K562 (cell line): ENCODE results near the gene HSPA1L. TPM values are rescaled to one million over a fixed set of nuclear protein-coding genes. Genes with fewer than 3 reads are reported as not detected.

Experiments used
- ATAC-seq: fragments of 200-7000 bp; cut with Tn5 transposase; 3 replicates; pipeline ENCODE4 v1.9.1; 2020; ENCODE audit warnings: moderate library complexity
- BruUV-seq: library from RNA; stranded (reverse); fragments of 400-500 nt; replicated peaks from 2 replicates; lab custom pipeline; 2021; lab: Mats Ljungman, UMichigan
- CTCF ChIA-PET: fragments of 300-600 bp; formaldehyde crosslinking; extraction: SDS; loops from one replicate; lab custom pipeline; 2021; ENCODE audit warnings: low intra/inter-chr PET ratio; lab: Yijun Ruan, JAX
- POLR2A ChIA-PET: fragments of 300-600, 350-650 bp; sonication (Branson Sonifier 250); formaldehyde crosslinking; extraction: SDS; loops from one replicate; lab custom pipeline; 2021; ENCODE audit warnings: antibody characterized with exemption, inconsistent platforms; lab: Yijun Ruan, JAX
- DNase-seq, 4 experiments: peaks; one replicate each; pipeline versions ENCODE4 v3.0.0 to v3.0.0-alpha.2; 2011 to 2018; ENCODE audit warnings: low spot score in 3 of 4, mixed read lengths in 3 of 4; ENCODE audit errors: extremely low read depth in 1 of 4
- FAIRE-seq: peaks from 2 replicates; lab custom pipeline; 2011; peaks lifted over from hg19 to GRCh38; lab: Jason Lieb, UNC
- H2AFZ ChIP-seq: 2 replicates; pipeline ENCODE4 v1.6.0; 2011; ENCODE audit warnings: low read depth, low read length, control low read depth, inconsistent platforms
- H3K27ac ChIP-seq: fragments of 200-600 bp; 3 replicates; pipeline ENCODE4 v1.8.0; 2011; ENCODE audit warnings: low read depth, mild to moderate bottlenecking, control low read depth, inconsistent platforms, low read length, moderate library complexity, mixed read lengths; ENCODE audit errors: extremely low read depth
- H3K27me3 ChIP-seq, 2 experiments: fragments of 300-600 bp in 1 of 2; 2 replicates in 1 of 2; 3 replicates in 1 of 2; pipeline versions ENCODE4 v1.6.0 to v1.8.0; 2011; ENCODE audit warnings: inconsistent platforms in 2 of 2, low read length in 2 of 2, mild to moderate bottlenecking in 1 of 2, mixed read lengths in 1 of 2, moderate library complexity in 1 of 2; ENCODE audit not compliant: control insufficient read depth in 2 of 2, insufficient read depth in 2 of 2
- H3K36me3 ChIP-seq: fragments of 300-600 bp; 3 replicates; pipeline ENCODE4 v1.8.0; 2011; ENCODE audit warnings: mild to moderate bottlenecking, low read length, inconsistent platforms; ENCODE audit not compliant: control insufficient read depth, insufficient read depth
- H3K4me1 ChIP-seq, 2 experiments: fragments of 200-600 bp in 1 of 2; replicated peaks in 1 of 2; 2 replicates in 1 of 2; 3 replicates in 1 of 2; pipeline versions ENCODE4 v1.5.1 to v1.8.0; 2011; ENCODE audit warnings: inconsistent platforms in 2 of 2, low read length in 2 of 2, mild to moderate bottlenecking in 1 of 2, mixed read lengths in 1 of 2, moderate library complexity in 1 of 2; ENCODE audit not compliant: control insufficient read depth in 2 of 2, insufficient read depth in 2 of 2
- H3K4me2 ChIP-seq: 2 replicates; pipeline ENCODE4 v1.6.1; 2011; ENCODE audit warnings: low read length, control low read depth, inconsistent platforms, mixed read lengths; ENCODE audit not compliant: insufficient read depth
- H3K4me3 ChIP-seq: fragments of 200-600 bp; sonication (generic), shearing (Covaris generic); 2 replicates; pipeline ENCODE4 v1.5.1; 2016; ENCODE audit warnings: control low read depth, inconsistent platforms
- H3K79me2 ChIP-seq: fragments of 200-600 bp; 3 replicates; pipeline ENCODE4 v1.8.0; 2011; ENCODE audit warnings: low read length, inconsistent platforms; ENCODE audit not compliant: control insufficient read depth, insufficient read depth
- H3K9ac ChIP-seq, 2 experiments: 2 replicates each; pipeline versions ENCODE4 v1.6.0 to v1.6.1; 2011; ENCODE audit warnings: low read depth in 2 of 2, low read length in 2 of 2, control low read depth in 1 of 2, inconsistent platforms in 1 of 2, mild to moderate bottlenecking in 1 of 2, mixed read lengths in 1 of 2; ENCODE audit not compliant: insufficient read depth in 1 of 2
- H3K9me1 ChIP-seq: one replicate; pipeline ENCODE4 v1.6.0; 2011; ENCODE audit warnings: inconsistent platforms, mild to moderate bottlenecking, low read length, moderate library complexity; ENCODE audit not compliant: control insufficient read depth, insufficient read depth
- H3K9me3 ChIP-seq: replicated peaks from 2 replicates; pipeline ENCODE4 v1.5.1; 2011; ENCODE audit warnings: low read depth, low read length, inconsistent platforms; ENCODE audit not compliant: control insufficient read depth, insufficient read depth
- H4K20me1 ChIP-seq: replicated peaks from 2 replicates; pipeline ENCODE4 v1.6.1; 2011; ENCODE audit warnings: low read length, inconsistent platforms, mixed read lengths; ENCODE audit not compliant: control insufficient read depth, insufficient read depth
- CHD2 ChIP-seq: IDR thresholded peaks from 2 replicates; pipeline ENCODE4 v1.6.1; 2011; ENCODE audit warnings: low read depth, low read length
- GABPA ChIP-seq: fragments of 200-800 bp; sonication (Bioruptor generic); conservative IDR thresholded peaks from 2 replicates; pipeline ENCODE4 v1.6.1; 2016; ENCODE audit warnings: low read depth, missing genetic modification characterization, missing compliant biosample characterization
- GTF2F1 ChIP-seq: IDR thresholded peaks from 2 replicates; pipeline ENCODE4 v1.6.1; 2011; ENCODE audit warnings: low read depth, low read length, improper control_type of control experiment
- KAT7 ChIP-seq: sonication (generic); formaldehyde crosslinking; IDR thresholded peaks from 2 replicates; pipeline ENCODE4 v1.8.0; 2022; ENCODE audit warnings: missing genetic modification reagents, mild to moderate bottlenecking, borderline replicate concordance
- MTA1 ChIP-seq: fragments of 450-650 bp; IDR thresholded peaks from 2 replicates; pipeline ENCODE4 v1.6.1; 2017; ENCODE audit warnings: borderline replicate concordance
- NELFE ChIP-seq: IDR thresholded peaks from 2 replicates; pipeline ENCODE4 v1.6.1; 2011; ENCODE audit warnings: mild to moderate bottlenecking; ENCODE audit not compliant: insufficient read depth, insufficient read length
- NFIX ChIP-seq: fragments of 250-450 bp; sonication (Bioruptor Pico); IDR thresholded peaks from 2 replicates; pipeline ENCODE4 v1.4.0; 2020; ENCODE audit warnings: low read depth, mild to moderate bottlenecking, moderate library complexity
- RBBP5 ChIP-seq: fragments of 200-600 bp; sonication (generic); IDR thresholded peaks from 2 replicates; pipeline ENCODE4 v1.6.1; 2012; ENCODE audit warnings: borderline replicate concordance, mild to moderate bottlenecking, low read length, control low read depth, inconsistent platforms; ENCODE audit not compliant: insufficient read depth, poor library complexity, severe bottlenecking
- RBM14 ChIP-seq: fragments of 200-400 bp; formaldehyde crosslinking; IDR thresholded peaks from 2 replicates; pipeline ENCODE4 v1.6.1; 2018; ENCODE audit warnings: low read depth, mild to moderate bottlenecking, low read length, moderate library complexity, borderline replicate concordance; ENCODE audit not compliant: insufficient read depth
- SAP30 ChIP-seq: fragments of 200-600 bp; sonication (generic); IDR thresholded peaks from 2 replicates; pipeline ENCODE4 v1.6.1; 2012; ENCODE audit warnings: borderline replicate concordance, low read depth, mild to moderate bottlenecking, moderate library complexity, low read length, control low read depth, inconsistent platforms; ENCODE audit not compliant: insufficient read depth, poor library complexity, severe bottlenecking
- SNIP1 ChIP-seq: fragments of 450-650 bp; IDR thresholded peaks from 2 replicates; pipeline ENCODE4 v1.7.1; 2017; ENCODE audit warnings: low read depth, mild to moderate bottlenecking
- SREBF1 ChIP-seq: fragments of 150-350 bp; IDR thresholded peaks from 2 replicates; pipeline ENCODE4 v1.6.1; 2014; ENCODE audit warnings: antibody characterized with exemption, low read depth, low read length, borderline replicate concordance
- TCF3 ChIP-seq: sonication (generic); formaldehyde crosslinking; IDR thresholded peaks from 2 replicates; pipeline ENCODE4 v1.4.0; 2020; ENCODE audit warnings: mild to moderate bottlenecking, missing genetic modification reagents
- ZBTB7A ChIP-seq: IDR thresholded peaks from 2 replicates; pipeline ENCODE4 v1.6.1; 2011; ENCODE audit warnings: low read depth, mild to moderate bottlenecking, low read length, moderate library complexity, borderline replicate concordance; ENCODE audit not compliant: control insufficient read depth
- ZNF224 ChIP-seq: sonication (generic); formaldehyde crosslinking; IDR thresholded peaks from 2 replicates; pipeline ENCODE4 v1.8.0; 2022; ENCODE audit warnings: mild to moderate bottlenecking, missing genetic modification reagents
- ZSCAN32 ChIP-seq: fragments of 450-650 bp; formaldehyde crosslinking; IDR thresholded peaks from 2 replicates; pipeline ENCODE4 v1.4.0; 2020; ENCODE audit warnings: mild to moderate bottlenecking, moderate library complexity
- WGBS: fragments of 100-300 bp; shearing (Covaris generic); methylation state at CpG from one replicate; pipeline ENCODE4 v1.1.6; 2016; ENCODE audit warnings: low coverage, mixed read lengths; ENCODE audit not compliant: insufficient coverage; ENCODE audit errors: missing lambda C conversion rate; 5-methylcytosine and 5-hydroxymethylcytosine counted together
- in situ Hi-C: fragments of 300-500 bp; cut with MboI; formaldehyde crosslinking; loops from 4 replicates; pipeline ENCODE4 v1.15.0; 2018; ENCODE audit warnings: inconsistent platforms, mixed read lengths
- intact Hi-C: fragments of 100-400 bp; cut with micrococcal nuclease; formaldehyde crosslinking; loops from 2 replicates; pipeline ENCODE4 v1.14.2; 2022
- polyA plus RNA-seq, 8 experiments: library from polyadenylated mRNA; depleted of rRNA in 4 of 8; stranded (reverse) in 5 of 8; unstranded in 3 of 8; fragments of >200 nt; fragmentation: Nextera tagmentation in 2 of 8; fragmentation: Illumina TruSeq in 1 of 8; extraction: Ambion mirVana in 2 of 8; extraction: Trizol in 1 of 8; gene quantifications; 2 replicates each; pipeline versions ENCODE4 v1.2.1 to v1.2.3, GENCODE V29; 2011 to 2014; ENCODE audit warnings: inconsistent platforms in 1 of 8, missing spikeins in 1 of 8
- total RNA-seq, 7 experiments: library from RNA; depleted of rRNA in 6 of 7; stranded (reverse); fragments of >200 nt in 6 of 7; fragmentation: Illumina TruSeq in 2 of 7; extraction: Trizol in 2 of 7; gene quantifications; 2 replicates each; pipeline versions ENCODE4 v1.2.1 to v1.2.3, GENCODE V29; 2011 to 2021; ENCODE audit warnings: low replicate concordance in 1 of 7
- TF ChIP-seq, protein P1 (sequence below): sonication (generic); formaldehyde crosslinking; IDR thresholded peaks from 2 replicates; pipeline ENCODE4 v1.8.0; 2022; ENCODE audit warnings: mild to moderate bottlenecking, missing genetic modification reagents
- TF ChIP-seq, protein P2 (sequence below): fragments of 250-450 bp; sonication (Bioruptor Pico); IDR thresholded peaks from 2 replicates; pipeline ENCODE4 v1.5.0; 2022; ENCODE audit warnings: mild to moderate bottlenecking
- TF ChIP-seq, protein P3 (sequence below): fragments of 450-650 bp; IDR thresholded peaks from 2 replicates; pipeline ENCODE4 v1.7.0; 2016; ENCODE audit warnings: borderline replicate concordance

The HSPA1L gene
- total and polyA plus RNA-seq, 9 of the 15 experiments (the other 6 are each of a cell fraction or from before 2014, with no cell fraction given): 0.14 to 2.1 (median 1.3) TPM

DNA sequence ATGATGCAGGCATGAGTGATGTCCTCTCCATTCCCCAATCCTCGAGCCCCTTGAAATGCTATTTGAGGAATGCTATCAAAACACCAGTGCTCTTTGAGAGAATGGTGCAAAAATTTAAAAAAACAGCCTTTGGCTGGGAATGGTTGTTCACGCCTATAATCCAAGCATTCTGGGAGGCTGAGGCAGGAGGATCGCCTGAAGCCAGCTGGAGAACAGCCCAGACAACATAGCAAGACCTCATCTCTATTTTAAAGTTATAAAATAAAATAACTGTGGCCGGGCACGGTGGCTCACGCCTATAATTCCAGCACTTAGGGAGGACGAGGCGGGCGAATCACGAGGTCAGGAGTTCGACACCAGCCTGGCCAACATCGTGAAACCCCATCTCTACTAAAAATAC, 15.3 kb downstream of the HSPA1L start:
- peaks cover 67% of the 10 kb centered on the region for H3K36me3 ChIP-seq
- no peaks in the 10 kb centered on the region for H3K9me1 ChIP-seq
- ATAC-seq (no peak), FAIRE-seq (no peak), DNase-seq (no peak)
- ChIA-PET POLR2A (interaction anchor here (1.4 to 2.7 kb wide), 3 partner anchors 14 to 39 kb away, joined by 3 to 22 read pairs (median 6); partner anchors contain the start of genes HSPA1A and HSPA1L), CTCF (interaction anchor here (0.6 kb wide), 1 partner anchor 66 kb away, joined by 3 read pairs; no protein-coding TSS in a partner anchor)
- no TSS peak for BruUV-seq
- intact Hi-C loops: no loop called here
- no peaks in the 10 kb centered on the region for H4K20me1 ChIP-seq
- H3K79me2 ChIP-seq: peaks cover 39% of the 10 kb centered on the region
- H3K4me1 ChIP-seq: peaks cover 4 to 19% of the 10 kb centered on the region in 2 experiments; a peak in 2 of 5 replicates
- 96% methylated on average over 12 of the region's 12 CpGs for WGBS
- no peaks in the 10 kb centered on the region for H3K9me3 ChIP-seq
- in situ Hi-C loops: no loop called here
- no peaks in the 10 kb centered on the region for H3K27me3 ChIP-seq
- no peak overlapping the region for H3K9ac ChIP-seq
- no peak overlapping the region for H2AFZ ChIP-seq
- no peak overlapping the region for H3K27ac ChIP-seq
- H3K4me3 ChIP-seq: no peak overlapping the region
- TF ChIP-seq ZNF224 (CRISPR knock-in tag) (no peak), SREBF1 (no peak), RBBP5 (no peak), MTA1 (no peak), KAT7 (CRISPR knock-in tag) (no peak), SAP30 (no peak), SNIP1 (no peak), GABPA (tag) (no peak), NELFE (no peak), CHD2 (no peak), ZSCAN32 (no peak), TCF3 (CRISPR knock-in tag) (no peak), ZBTB7A (no peak), RBM14 (no peak), NFIX (CRISPR knock-in tag) (no peak), GTF2F1 (no peak)
- TF ChIP-seq, protein P1, sequence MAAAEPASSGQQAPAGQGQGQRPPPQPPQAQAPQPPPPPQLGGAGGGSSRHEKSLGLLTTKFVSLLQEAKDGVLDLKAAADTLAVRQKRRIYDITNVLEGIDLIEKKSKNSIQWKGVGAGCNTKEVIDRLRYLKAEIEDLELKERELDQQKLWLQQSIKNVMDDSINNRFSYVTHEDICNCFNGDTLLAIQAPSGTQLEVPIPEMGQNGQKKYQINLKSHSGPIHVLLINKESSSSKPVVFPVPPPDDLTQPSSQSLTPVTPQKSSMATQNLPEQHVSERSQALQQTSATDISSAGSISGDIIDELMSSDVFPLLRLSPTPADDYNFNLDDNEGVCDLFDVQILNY: no peak
- TF ChIP-seq, protein P2, sequence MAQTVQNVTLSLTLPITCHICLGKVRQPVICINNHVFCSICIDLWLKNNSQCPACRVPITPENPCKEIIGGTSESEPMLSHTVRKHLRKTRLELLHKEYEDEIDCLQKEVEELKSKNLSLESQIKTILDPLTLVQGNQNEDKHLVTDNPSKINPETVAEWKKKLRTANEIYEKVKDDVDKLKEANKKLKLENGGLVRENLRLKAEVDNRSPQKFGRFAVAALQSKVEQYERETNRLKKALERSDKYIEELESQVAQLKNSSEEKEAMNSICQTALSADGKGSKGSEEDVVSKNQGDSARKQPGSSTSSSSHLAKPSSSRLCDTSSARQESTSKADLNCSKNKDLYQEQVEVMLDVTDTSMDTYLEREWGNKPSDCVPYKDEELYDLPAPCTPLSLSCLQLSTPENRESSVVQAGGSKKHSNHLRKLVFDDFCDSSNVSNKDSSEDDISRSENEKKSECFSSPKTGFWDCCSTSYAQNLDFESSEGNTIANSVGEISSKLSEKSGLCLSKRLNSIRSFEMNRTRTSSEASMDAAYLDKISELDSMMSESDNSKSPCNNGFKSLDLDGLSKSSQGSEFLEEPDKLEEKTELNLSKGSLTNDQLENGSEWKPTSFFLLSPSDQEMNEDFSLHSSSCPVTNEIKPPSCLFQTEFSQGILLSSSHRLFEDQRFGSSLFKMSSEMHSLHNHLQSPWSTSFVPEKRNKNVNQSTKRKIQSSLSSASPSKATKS (CRISPR knock-in tag): no peak
- TF ChIP-seq, protein P3, sequence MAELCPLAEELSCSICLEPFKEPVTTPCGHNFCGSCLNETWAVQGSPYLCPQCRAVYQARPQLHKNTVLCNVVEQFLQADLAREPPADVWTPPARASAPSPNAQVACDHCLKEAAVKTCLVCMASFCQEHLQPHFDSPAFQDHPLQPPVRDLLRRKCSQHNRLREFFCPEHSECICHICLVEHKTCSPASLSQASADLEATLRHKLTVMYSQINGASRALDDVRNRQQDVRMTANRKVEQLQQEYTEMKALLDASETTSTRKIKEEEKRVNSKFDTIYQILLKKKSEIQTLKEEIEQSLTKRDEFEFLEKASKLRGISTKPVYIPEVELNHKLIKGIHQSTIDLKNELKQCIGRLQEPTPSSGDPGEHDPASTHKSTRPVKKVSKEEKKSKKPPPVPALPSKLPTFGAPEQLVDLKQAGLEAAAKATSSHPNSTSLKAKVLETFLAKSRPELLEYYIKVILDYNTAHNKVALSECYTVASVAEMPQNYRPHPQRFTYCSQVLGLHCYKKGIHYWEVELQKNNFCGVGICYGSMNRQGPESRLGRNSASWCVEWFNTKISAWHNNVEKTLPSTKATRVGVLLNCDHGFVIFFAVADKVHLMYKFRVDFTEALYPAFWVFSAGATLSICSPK: no peak
- no peak overlapping the region for H3K4me2 ChIP-seq
